GM12878 (cell line): ENCODE measurements around the gene FRAS1. TPM values are rescaled to one million over a fixed set of nuclear protein-coding genes. Genes with fewer than 3 reads are reported as not detected.

Experiments
- ATAC-seq: fragments of 200-7000 bp; cut with Tn5 transposase; 3 replicates; pipeline ENCODE4 v1.9.1; 2020; ENCODE audit warnings: mild to moderate bottlenecking, moderate library complexity
- BruUV-seq: library from RNA; stranded (reverse); fragments of 400-500 nt; replicated peaks from 2 replicates; lab custom pipeline; 2021; lab: Mats Ljungman, UMichigan
- CTCF ChIA-PET: fragments of 300-600 bp; sonication (Branson Sonifier 250); formaldehyde crosslinking; extraction: SDS; loops from one replicate; lab custom pipeline; 2021; ENCODE audit warnings: inconsistent platforms; lab: Yijun Ruan, JAX
- POLR2A ChIA-PET: fragments of 350-600 bp; formaldehyde crosslinking; extraction: SDS; loops from one replicate; lab custom pipeline; 2021; ENCODE audit warnings: inconsistent platforms; lab: Charles Lee
- RAD21 ChIA-PET: fragments of 300-600 bp; sonication (Branson Sonifier 250); formaldehyde crosslinking; loops from one replicate; lab custom pipeline; 2023; ENCODE audit warnings: antibody characterized with exemption; ENCODE audit not compliant: unreplicated experiment; lab: Charles Lee
- SMC1A ChIA-PET: fragments of 300-600 bp; sonication (Branson Sonifier 250); formaldehyde crosslinking; loops from one replicate; lab custom pipeline; 2023; ENCODE audit not compliant: unreplicated experiment, uncharacterized antibody; lab: Charles Lee
- DNase-seq: peaks from one replicate; pipeline ENCODE4 v3.0.0-alpha.2; 2011; ENCODE audit warnings: low read depth, low spot score
- FAIRE-seq: peaks from 3 replicates; lab custom pipeline; 2011; peaks lifted over from hg19 to GRCh38; lab: Jason Lieb, UNC
- H2AFZ ChIP-seq: 2 replicates; pipeline ENCODE4 v1.6.0; 2011; ENCODE audit warnings: low read depth, low read length, control low read depth; ENCODE audit not compliant: control insufficient read depth
- H3K27ac ChIP-seq: 2 replicates; pipeline ENCODE4 v1.5.1; 2011; ENCODE audit warnings: control low read depth; ENCODE audit not compliant: control insufficient read depth, insufficient read depth
- H3K27me3 ChIP-seq, 2 experiments: replicated peaks in 1 of 2; 2 replicates each; pipeline versions ENCODE4 v1.6.0 to v1.6.1; 2011; ENCODE audit warnings: low read length in 1 of 2; ENCODE audit not compliant: control insufficient read depth in 2 of 2, insufficient read depth in 2 of 2
- H3K36me3 ChIP-seq, 2 experiments: 2 replicates each; pipeline ENCODE4 v1.5.1; 2011; ENCODE audit warnings: low read length in 1 of 2; ENCODE audit not compliant: control insufficient read depth in 2 of 2, insufficient read depth in 2 of 2
- H3K4me1 ChIP-seq: 2 replicates; pipeline ENCODE4 v1.6.1; 2011; ENCODE audit warnings: mild to moderate bottlenecking, low read length, moderate library complexity, mixed read lengths; ENCODE audit not compliant: control insufficient read depth, insufficient read depth
- H3K4me2 ChIP-seq: 2 replicates; pipeline ENCODE4 v1.6.0; 2011; ENCODE audit warnings: control low read depth; ENCODE audit not compliant: control insufficient read depth, insufficient read depth
- H3K4me3 ChIP-seq: fragments of 200-600 bp; sonication (generic); 2 replicates; pipeline ENCODE4 v1.5.1; 2016
- H3K79me2 ChIP-seq: 2 replicates; pipeline ENCODE4 v1.6.0; 2011; ENCODE audit warnings: low read length; ENCODE audit not compliant: control insufficient read depth, insufficient read depth
- H3K9ac ChIP-seq: 2 replicates; pipeline ENCODE4 v1.8.0; 2011; ENCODE audit warnings: low read length, control low read depth, mixed read lengths; ENCODE audit not compliant: control insufficient read depth, insufficient read depth
- H3K9me3 ChIP-seq: replicated peaks from 3 replicates; pipeline ENCODE4 v1.5.1; 2011; ENCODE audit warnings: mild to moderate bottlenecking, low read length; ENCODE audit not compliant: control insufficient read depth, insufficient read depth
- H4K20me1 ChIP-seq: 2 replicates; pipeline ENCODE4 v1.6.0; 2011; ENCODE audit not compliant: control insufficient read depth, insufficient read depth
- BACH1 ChIP-seq: fragments of 450-650 bp; IDR thresholded peaks from 2 replicates; pipeline ENCODE4 v1.6.1; 2017; ENCODE audit warnings: mild to moderate bottlenecking, borderline replicate concordance
- BCL3 ChIP-seq: IDR thresholded peaks from 2 replicates; pipeline ENCODE4 v1.6.1; 2011; ENCODE audit warnings: borderline replicate concordance, low read depth, mild to moderate bottlenecking, moderate library complexity, low read length; ENCODE audit not compliant: insufficient read depth, poor library complexity, severe bottlenecking
- CBFB ChIP-seq: IDR thresholded peaks from 2 replicates; pipeline ENCODE4 v1.6.1; 2016; ENCODE audit warnings: antibody characterized with exemption, low read depth
- CBX3 ChIP-seq: fragments of 200-600 bp; sonication (generic); IDR thresholded peaks from 2 replicates; pipeline ENCODE4 v1.6.1; 2016; ENCODE audit warnings: low read depth, borderline replicate concordance
- EED ChIP-seq: sonication (generic); IDR thresholded peaks from 2 replicates; pipeline ENCODE4 v1.6.1; 2016; ENCODE audit warnings: antibody characterized with exemption, low read depth
- JUND ChIP-seq: IDR thresholded peaks from 2 replicates; pipeline ENCODE4 v1.6.1; 2012; ENCODE audit warnings: low read depth, mild to moderate bottlenecking, low read length, improper control_type of control experiment, moderate library complexity
- NFYB ChIP-seq: IDR thresholded peaks from 2 replicates; pipeline ENCODE4 v1.6.1; 2011; ENCODE audit warnings: low read depth, mild to moderate bottlenecking, low read length, improper control_type of control experiment, moderate library complexity; ENCODE audit not compliant: insufficient read depth
- POLR2AphosphoS2 ChIP-seq: IDR thresholded peaks from 2 replicates; pipeline ENCODE4 v1.6.1; 2011; ENCODE audit warnings: low read depth, mild to moderate bottlenecking, low read length, improper control_type of control experiment, moderate library complexity
- SKIL ChIP-seq: fragments of 450-650 bp; IDR thresholded peaks from 2 replicates; pipeline ENCODE4 v1.6.1; 2017; ENCODE audit warnings: mild to moderate bottlenecking, low read depth, inconsistent platforms; ENCODE audit not compliant: poor library complexity, severe bottlenecking
- SPI1 ChIP-seq: IDR thresholded peaks from 2 replicates; pipeline ENCODE4 v1.6.1; 2011; ENCODE audit warnings: low read depth, mild to moderate bottlenecking, low read length, moderate library complexity, borderline replicate concordance; ENCODE audit not compliant: insufficient read depth
- SREBF2 ChIP-seq: IDR thresholded peaks from 2 replicates; pipeline ENCODE4 v1.6.1; 2012; ENCODE audit warnings: mild to moderate bottlenecking, low read length
- TBL1XR1 ChIP-seq: IDR thresholded peaks from 2 replicates; pipeline ENCODE4 v1.6.1; 2012; ENCODE audit warnings: low read depth, low read length, improper control_type of control experiment
- ZSCAN29 ChIP-seq: fragments of 450-650 bp; IDR thresholded peaks from 2 replicates; pipeline ENCODE4 v1.6.1; 2017; ENCODE audit warnings: mild to moderate bottlenecking, moderate library complexity
- WGBS: methylation state at CpG from one replicate; pipeline ENCODE4 v1.1.6; 2016; ENCODE audit warnings: low lambda C conversion rate; ENCODE audit not compliant: insufficient replicate concordance, insufficient coverage; ENCODE audit errors: missing lambda C conversion rate; 5-methylcytosine and 5-hydroxymethylcytosine counted together
- in situ Hi-C: fragments of 300-500 bp; cut with MboI; formaldehyde crosslinking; loops from 9 replicates; pipeline ENCODE4 v1.14.3; 2018; ENCODE audit warnings: mixed read lengths
- intact Hi-C: fragments of 100-400 bp; cut with micrococcal nuclease; formaldehyde crosslinking; loops from one replicate; pipeline ENCODE4 v1.14.2; 2022; ENCODE audit not compliant: unreplicated experiment
- polyA plus RNA-seq, 11 experiments: library from polyadenylated mRNA; depleted of rRNA in 4 of 11; unstranded in 6 of 11; stranded (reverse) in 5 of 11; fragments of >200 nt; fragmentation: Nextera tagmentation in 4 of 11; fragmentation: Illumina TruSeq in 1 of 11; extraction: Ambion mirVana in 4 of 11; extraction: Trizol in 1 of 11; gene quantifications; 1 replicate in 1 of 11; 2 replicates in 10 of 11; pipeline versions ENCODE4 v1.2.1 to v1.2.3, GENCODE V29; 2011 to 2016; ENCODE audit warnings: inconsistent platforms in 2 of 11, missing spikeins in 2 of 11, low read depth in 1 of 11
- total RNA-seq, 4 experiments: library from RNA; depleted of rRNA in 3 of 4; stranded (reverse); fragments of >200 nt in 3 of 4; fragmentation: Illumina TruSeq in 1 of 4; extraction: Trizol in 1 of 4; gene quantifications; 2 replicates each; pipeline versions ENCODE4 v1.2.1 to v1.2.3, GENCODE V29; 2013 to 2021
- TF ChIP-seq, protein P1 (sequence below): IDR thresholded peaks from 2 replicates; pipeline ENCODE4 v1.6.1; 2011; ENCODE audit warnings: low read depth, low read length, improper control_type of control experiment, borderline replicate concordance
- TF ChIP-seq, protein P2 (sequence below): fragments of 450-650 bp; IDR thresholded peaks from 2 replicates; pipeline ENCODE4 v1.6.1; 2017; ENCODE audit warnings: low read depth, mild to moderate bottlenecking, moderate library complexity
- TF ChIP-seq, protein P3 (sequence below): fragments of 450-650 bp; IDR thresholded peaks from 2 replicates; pipeline ENCODE4 v1.6.1; 2014; ENCODE audit warnings: mild to moderate bottlenecking

FRAS1 gene
- total and polyA plus RNA-seq, 10 of the 15 experiments (the other 5 are each of a cell fraction or from before 2014, with no cell fraction given), result 0.08 to 11.7 (median 0.20) TPM

GRCh38 chr4:78092850-78093249, 35.7 kb downstream of the FRAS1 start (continued):
- TF ChIP-seq ZSCAN29, result no peak
- TF ChIP-seq, all 136 proteins: peak for 0

DNA sequence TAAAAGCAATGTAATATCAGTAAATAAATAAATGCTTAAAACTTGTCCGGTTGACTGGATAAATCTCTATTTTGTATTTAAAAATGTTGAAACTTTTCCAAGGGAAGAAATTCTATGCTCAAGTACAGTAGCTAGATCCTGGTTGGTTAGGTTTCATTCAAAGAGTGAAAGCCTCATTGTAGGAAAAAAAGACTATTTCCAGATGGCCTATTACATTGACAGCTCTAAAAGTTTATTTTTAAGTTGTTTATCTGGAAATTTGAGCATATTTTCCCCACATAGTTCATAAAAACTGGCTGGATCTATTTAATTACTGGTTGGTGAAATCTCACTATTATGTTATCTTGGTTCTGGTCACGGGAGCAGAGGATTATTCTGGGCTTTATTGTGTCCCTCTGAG, 38.0 kb downstream of the FRAS1 start:
- Histone ChIP-seq H3K4me3 (no peak overlapping the region), H3K79me2 (no peaks in the 10 kb centered on the region), H3K4me1 (no peaks in the 10 kb centered on the region), H3K4me2 (no peak overlapping the region), H3K27me3 (no peaks in the 10 kb centered on the region), H3K27ac (no peak overlapping the region), H4K20me1 (no peaks in the 10 kb centered on the region), H3K9me3 (no peaks in the 10 kb centered on the region), H2AFZ (no peak overlapping the region), H3K36me3 (no peaks in the 10 kb centered on the region), H3K9ac (no peak overlapping the region)
- POLR2A ChIA-PET, result no interaction called here
- 45% methylated on average over 2 of the region's 2 CpGs for WGBS
- BruUV-seq, result no TSS peak
- ATAC-seq (no peak), FAIRE-seq (no peak), DNase-seq (no peak)
- SMC1A ChIA-PET, result interaction anchor here (0.9 to 1.5 kb wide), 4 partner anchors 14 to 742 kb away, joined by 3 to 4 read pairs (median 3); no protein-coding TSS in a partner anchor
- RAD21 ChIA-PET, result no interaction called here
- CTCF ChIA-PET, result interaction anchor here (1.2 to 2.3 kb wide), 2 partner anchors 20 to 25 kb away, joined by 3 to 5 read pairs; no protein-coding TSS in a partner anchor
- intact Hi-C loops, result no loop called here
- in situ Hi-C loops, result no loop called here
- TF ChIP-seq NFYB (no peak), CBFB (no peak), BACH1 (no peak), SKIL (no peak), SREBF2 (no peak), EED (no peak), SPI1 (no peak), CBX3 (no peak), TBL1XR1 (no peak), BCL3 (no peak), POLR2AphosphoS2 (no peak), JUND (no peak)
- TF ChIP-seq, protein P1, sequence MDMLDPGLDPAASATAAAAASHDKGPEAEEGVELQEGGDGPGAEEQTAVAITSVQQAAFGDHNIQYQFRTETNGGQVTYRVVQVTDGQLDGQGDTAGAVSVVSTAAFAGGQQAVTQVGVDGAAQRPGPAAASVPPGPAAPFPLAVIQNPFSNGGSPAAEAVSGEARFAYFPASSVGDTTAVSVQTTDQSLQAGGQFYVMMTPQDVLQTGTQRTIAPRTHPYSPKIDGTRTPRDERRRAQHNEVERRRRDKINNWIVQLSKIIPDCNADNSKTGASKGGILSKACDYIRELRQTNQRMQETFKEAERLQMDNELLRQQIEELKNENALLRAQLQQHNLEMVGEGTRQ, result no peak
- TF ChIP-seq, protein P2, sequence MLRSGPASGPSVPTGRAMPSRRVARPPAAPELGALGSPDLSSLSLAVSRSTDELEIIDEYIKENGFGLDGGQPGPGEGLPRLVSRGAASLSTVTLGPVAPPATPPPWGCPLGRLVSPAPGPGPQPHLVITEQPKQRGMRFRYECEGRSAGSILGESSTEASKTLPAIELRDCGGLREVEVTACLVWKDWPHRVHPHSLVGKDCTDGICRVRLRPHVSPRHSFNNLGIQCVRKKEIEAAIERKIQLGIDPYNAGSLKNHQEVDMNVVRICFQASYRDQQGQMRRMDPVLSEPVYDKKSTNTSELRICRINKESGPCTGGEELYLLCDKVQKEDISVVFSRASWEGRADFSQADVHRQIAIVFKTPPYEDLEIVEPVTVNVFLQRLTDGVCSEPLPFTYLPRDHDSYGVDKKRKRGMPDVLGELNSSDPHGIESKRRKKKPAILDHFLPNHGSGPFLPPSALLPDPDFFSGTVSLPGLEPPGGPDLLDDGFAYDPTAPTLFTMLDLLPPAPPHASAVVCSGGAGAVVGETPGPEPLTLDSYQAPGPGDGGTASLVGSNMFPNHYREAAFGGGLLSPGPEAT, result no peak
- TF ChIP-seq, protein P3, sequence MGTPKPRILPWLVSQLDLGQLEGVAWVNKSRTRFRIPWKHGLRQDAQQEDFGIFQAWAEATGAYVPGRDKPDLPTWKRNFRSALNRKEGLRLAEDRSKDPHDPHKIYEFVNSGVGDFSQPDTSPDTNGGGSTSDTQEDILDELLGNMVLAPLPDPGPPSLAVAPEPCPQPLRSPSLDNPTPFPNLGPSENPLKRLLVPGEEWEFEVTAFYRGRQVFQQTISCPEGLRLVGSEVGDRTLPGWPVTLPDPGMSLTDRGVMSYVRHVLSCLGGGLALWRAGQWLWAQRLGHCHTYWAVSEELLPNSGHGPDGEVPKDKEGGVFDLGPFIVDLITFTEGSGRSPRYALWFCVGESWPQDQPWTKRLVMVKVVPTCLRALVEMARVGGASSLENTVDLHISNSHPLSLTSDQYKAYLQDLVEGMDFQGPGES, result no peak
